Hematopoietic multipotent progenitor cell treated with erythropoietin and hydrocortisone succinate and interleukin-3 and kit ligand, for 8 days (in vitro differentiated cells): ENCODE results near the gene PRKCA.
"Not testable (repeated sequence)": the region's sequence is repeated elsewhere in the genome, so short reads cannot be mapped to it uniquely, and the experiment has no call there.

Experiments
- DNase-seq: peaks from one replicate; pipeline ENCODE4 v3.0.0-alpha.2; 2015

PRKCA gene

GRCh38 chr17:66331038-66331816, 28.8 kb downstream of the PRKCA start:
- DNase-seq, result no peak

GRCh38 chr17:66335797-66336196, 33.4 kb downstream of the PRKCA start:
- no peak for DNase-seq

DNA sequence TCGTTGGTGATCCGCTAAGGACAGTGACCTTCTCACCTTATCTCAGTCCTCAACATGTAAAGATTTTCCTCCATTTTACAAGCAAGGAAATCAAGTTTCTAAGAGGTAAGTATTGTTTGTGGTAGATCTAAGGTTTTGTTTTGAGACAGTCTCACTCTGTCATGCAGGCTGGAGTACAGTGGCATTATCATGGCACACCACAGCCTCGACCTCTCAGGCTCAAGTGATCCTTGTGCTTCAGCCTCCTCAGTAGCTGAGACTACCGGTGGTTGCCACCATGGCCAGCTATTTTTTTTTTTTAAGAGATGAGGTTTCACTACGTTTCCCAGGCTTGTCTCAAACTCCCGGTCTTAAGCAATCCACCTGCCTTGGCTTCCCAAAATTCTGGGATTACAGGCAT, 34.9 kb downstream of the PRKCA start:
- no peak for DNase-seq

- DNase-seq, result no peak
These were observed 35.6 kb downstream of the PRKCA start for GRCh38 chr17:66337866-66338485.

DNA sequence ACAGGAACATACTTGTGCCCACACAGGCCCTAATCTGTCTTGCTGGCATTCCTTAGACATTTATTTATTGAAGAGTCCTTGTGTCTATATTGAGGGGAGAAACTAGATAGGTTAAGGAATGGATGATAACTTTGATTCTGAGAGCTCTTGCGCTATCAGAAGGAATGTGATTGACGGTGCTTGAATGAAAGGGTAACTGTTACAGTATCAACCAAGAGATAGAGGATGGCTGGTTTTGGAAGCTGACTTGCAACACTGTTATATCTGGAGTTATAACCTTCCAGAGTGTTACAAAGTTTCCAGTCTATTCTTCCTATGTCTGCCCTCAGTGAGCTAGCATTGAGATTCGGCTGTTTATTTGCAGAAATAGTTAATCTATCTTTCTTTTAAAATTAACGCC, 36.5 kb downstream of the PRKCA start:
- DNase-seq, result no peak

GRCh38 chr17:66339561-66339960, 37.1 kb downstream of the PRKCA start:
- DNase-seq, result no peak

DNA sequence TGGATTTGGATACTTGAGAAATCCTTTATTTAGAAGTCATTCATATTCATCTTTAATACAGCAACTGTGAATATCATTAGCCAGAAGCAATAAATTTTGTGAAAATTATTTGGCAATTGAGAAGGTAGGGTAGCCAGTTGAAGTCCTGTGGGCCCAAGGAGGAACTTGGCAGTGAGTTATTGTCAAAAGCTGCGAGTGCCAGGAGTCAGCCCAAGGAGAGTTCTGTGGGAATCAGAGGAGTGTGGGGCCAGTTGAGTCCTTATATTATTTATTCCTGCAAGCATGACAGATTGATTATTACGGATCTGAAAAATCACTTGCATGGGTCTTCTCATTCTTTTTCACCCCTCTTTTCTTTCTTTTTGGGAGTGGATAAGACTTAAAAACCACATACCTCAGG, 38.3 kb downstream of the PRKCA start:
- no peak for DNase-seq

GRCh38 chr17:66341462-66341861, 39.0 kb downstream of the PRKCA start:
- no peak for DNase-seq

DNA sequence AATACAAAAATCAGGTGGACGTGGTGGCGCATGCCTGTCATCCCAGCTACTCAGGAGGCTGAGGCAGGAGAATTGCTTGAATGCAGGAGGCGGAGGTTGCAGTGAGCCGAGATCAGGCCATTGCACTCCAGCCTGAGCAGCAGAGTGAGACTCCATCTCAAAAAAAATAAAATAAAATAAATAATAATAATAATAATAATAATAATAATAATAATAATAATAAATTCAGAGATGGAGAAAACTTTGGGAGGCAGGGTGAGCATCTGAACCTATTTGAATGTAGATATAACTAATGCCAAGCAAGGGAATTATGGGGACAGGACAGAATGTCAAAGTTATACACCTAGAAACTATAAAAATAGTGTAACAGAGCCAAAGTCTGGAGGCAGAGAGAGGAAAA, 39.9 kb downstream of the PRKCA start:
- not testable (repeated sequence) for DNase-seq

DNA sequence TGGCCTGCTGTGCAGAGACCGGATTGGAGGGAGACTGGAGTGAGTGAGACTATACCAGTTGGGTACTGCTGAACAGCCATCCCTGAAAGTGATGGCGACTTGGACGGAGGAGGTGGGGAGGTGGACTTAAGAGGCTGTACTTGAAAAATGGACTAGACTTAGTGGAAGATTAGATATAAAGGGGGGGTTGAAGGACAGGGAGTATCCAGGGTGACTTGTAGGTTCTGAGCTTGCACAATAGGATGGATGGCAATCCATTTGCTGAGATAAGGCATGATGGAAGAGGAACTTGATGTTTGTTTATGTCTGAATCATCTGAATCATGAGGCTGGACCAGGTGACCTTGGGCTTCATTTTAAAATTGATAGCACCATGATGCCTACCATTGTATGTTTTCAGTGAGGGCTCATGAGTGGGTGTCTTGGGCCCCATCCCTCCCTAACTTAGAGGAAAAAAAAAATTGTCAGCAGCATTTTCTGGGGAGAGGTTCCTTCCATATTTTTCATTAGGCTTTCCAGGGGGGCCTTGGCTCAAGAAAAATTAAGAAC, 41.2 kb downstream of the PRKCA start:
- no peak for DNase-seq

- DNase-seq, result no peak
These were observed 42.1 kb downstream of the PRKCA start for GRCh38 chr17:66344473-66344872.

DNA sequence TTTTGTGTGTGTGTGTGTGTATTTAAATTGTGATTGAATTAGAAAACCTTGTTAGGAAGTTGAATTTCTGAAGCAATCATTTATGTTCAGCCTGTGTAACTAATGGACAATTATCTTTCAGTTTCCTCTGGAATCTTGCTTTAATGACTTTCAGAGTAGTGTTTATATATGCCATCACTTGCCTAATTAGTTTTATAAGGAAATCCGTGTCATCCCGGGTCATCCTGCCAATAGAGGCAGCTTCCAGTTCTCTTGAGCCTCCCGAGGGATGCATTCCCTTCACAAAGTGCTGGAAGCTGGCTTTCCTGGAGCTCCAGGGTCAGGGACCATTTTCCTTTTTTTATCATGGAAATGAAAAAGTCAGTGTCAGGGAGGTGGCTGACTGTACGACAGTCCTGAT, 42.9 kb downstream of the PRKCA start:
- DNase-seq, result no peak

GRCh38 chr17:66345949-66346638, 43.7 kb downstream of the PRKCA start:
- DNase-seq, result not testable (repeated sequence)

- DNase-seq, result peak; percentile 10
These were observed 45.5 kb downstream of the PRKCA start for GRCh38 chr17:66347661-66348514.

GRCh38 chr17:66348584-66349165, 46.3 kb downstream of the PRKCA start:
- DNase-seq, result peak; percentile 29

- DNase-seq, result no peak
These were observed 47.3 kb downstream of the PRKCA start for GRCh38 chr17:66349521-66350254.

DNA sequence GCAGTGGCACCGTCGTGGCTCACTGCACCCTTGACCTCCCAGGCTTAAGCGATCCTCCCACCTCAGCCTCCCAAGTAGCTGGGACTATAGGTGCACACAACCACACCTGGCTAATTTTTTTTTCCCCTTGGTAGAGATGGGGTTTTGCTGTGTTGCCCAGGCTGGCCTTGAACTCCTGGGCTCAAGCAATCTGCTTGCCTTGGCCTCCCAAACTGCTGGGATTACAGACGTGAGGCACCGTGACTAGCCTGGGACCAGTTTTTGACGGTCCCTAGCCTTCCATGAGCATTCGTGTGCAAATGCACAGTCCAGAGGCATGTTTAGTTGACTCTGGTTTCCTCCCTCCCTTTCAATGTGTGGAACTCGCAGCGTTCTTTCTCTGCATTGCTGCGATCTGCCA, 48.2 kb downstream of the PRKCA start:
- DNase-seq, result not testable (repeated sequence)

DNA sequence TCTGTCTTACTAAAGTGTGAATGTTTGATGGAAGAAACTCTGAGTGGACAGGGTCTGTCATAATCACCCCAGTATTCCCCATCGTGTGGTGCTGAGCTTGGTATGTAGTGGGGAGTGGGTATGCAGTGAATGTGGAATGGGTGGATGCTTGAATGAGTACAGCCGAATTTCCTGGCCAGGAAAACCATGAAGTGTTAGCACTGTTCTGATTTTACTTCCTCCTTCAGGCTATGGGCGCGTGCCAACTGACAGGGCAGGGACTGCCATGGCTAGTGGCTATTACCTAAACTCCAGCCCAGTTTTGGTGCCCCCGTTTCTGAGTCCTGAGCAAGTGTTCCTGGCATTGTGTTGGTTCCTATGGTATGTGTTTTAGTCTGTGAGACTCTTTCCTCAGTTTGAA, 48.6 kb downstream of the PRKCA start:
- no peak for DNase-seq

DNA sequence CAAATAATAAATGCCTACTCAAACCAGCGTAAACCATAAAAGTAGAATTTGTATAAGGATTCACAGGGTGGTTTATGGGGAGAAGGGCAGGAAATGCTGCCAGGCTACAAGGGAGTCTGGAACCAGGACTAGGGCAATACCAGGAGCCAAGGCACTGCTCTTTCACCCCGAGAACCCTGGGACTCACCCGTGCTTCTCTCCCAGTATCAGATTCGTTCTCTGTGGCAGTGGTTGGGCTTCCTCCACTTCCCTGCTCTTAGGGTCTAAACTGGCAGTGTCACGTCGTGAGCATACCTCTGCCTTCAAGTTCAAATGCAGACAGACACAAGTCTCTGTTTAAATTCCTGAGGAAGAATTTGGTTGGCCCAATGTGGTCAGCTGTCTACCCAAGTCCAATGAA, 49.3 kb downstream of the PRKCA start:
- no peak for DNase-seq

GRCh38 chr17:66353937-66354401, 51.6 kb downstream of the PRKCA start:
- DNase-seq, result no peak

GRCh38 chr17:66354472-66354871, 52.1 kb downstream of the PRKCA start:
- no peak for DNase-seq

- DNase-seq, result no peak
These were observed 52.6 kb downstream of the PRKCA start for GRCh38 chr17:66354981-66355380.
